Stimulated activated CD4-positive, alpha-beta T cell treated with anti-CD3 and anti-CD28 coated beads, Interleukin-15, amount 100 ng/mL, for 48 hours (primary cell): ENCODE data around the gene KCNQ1.

ENCODE experiments used
- DNase-seq, 2 donors: peaks; one replicate each; pipeline ENCODE4 v3.0.0-alpha.2; 2020; ENCODE audit warnings: low read depth in 2 of 2

KCNQ1 gene

DNA sequence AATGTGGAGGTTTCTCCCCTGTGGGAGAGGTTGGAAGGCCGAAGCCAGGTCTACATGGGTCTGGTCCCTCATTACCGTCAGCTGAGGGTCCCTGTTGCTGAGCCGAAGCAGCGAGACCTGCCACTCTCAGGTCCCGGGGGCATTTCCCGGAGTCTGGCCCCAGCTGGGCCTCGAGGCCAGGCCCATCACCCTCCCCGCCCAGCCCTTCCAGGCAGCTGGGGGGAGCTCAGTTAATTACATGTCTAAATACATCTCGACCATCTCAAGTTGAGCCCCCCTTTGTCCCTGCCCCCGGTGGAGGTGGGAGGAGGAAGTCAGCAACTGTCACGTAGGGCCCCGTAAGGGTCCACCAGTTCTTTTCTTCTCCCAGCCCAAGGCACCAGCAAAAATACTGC lies 437.2 kb downstream of the KCNQ1 start:
- DNase-seq, result no peak

DNA sequence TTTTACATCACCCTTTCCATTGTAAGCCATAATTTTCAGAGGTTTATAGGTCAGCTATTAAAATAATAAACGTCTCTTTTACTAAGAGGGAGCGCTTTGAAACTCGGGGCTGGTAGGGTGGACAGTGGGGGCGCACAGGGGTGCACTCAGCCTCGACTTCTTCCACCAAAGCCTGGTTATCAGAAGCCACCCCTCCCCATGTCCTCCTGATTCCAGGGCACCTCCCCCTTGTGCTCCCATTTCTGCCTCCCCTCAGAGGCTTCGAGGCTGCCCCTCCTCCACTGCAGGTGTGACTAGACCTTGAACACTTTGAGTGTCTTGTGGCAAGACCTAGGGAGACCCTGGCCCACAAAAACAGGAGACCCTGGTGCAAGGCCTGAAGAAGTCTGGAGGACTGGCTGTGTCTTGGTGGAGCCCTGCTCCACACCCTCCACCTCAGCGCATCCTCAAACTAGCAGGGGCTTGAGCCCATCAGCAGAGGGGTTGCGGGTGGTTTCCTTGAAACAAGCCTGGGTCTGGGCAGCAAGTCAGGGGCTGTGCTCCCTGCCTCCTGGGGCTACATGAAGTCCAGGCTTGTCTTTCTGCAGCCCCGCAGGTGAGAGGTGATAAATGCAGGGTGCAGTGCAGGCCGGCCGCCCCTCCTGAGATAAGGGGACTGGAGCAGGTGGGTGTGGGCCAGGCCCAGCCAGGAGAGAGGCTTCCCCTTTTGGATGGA lies 437.7 kb downstream of the KCNQ1 start:
- DNase-seq, result no peak

DNA sequence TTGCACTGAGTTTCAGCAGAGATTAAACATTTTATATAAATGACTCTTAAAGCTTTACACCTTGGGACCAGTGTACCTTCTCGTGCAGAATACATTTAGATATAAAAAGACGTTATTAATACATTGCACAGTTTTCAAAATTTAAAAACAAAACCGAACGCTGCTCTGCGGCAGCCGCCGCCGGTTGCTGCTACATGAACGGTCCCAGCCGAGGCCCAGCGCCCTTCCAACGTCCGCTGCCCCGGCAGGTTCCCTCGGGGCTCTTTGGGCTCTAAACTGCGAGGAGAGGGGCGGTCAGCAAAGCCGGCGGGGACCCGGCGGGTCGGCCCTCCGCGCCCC lies 438.8 kb downstream of the KCNQ1 start:
- no peak for DNase-seq

DNA sequence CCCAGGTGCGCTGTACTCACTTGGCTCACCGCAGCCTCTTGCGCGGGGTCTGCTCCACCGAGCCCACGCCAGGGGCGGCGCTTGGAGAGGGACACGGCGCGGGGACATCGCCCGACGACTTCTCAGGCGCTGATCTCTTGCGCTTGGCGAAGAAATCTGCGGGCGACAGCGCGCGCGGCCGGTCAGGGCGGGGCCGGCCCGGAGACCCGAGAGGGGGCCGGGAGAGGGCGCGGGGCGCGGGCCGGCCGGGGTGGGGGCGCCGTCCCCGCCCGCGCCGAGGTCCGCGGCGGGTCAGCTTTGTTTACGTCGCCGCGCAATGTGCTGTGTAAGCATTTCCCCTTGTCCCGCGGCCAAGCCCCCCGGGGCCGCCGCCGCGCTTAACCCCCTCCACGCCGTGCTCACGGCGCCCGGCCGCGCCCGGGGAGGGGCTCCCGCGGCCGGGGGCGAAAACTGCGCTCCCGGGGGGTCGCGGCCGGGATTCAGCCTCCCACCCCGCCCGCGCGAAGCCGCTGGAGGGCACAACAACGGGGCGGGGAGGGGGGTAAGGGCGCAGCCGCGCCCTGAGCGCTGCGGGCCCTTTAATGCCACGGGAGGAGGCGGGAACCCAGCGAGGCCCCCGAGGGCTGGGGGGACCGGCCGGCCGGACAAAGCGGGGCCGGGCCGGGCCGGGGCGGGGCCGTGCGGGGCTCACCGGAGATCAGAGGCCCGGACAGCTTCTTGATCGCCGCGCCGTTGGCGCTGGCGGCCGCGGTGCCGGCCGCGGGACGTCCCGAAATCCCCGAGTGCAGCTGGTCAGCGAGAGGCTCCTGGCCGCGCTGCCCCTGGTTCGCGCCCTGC lies 439.4 kb downstream of the KCNQ1 start:
- no peak for DNase-seq

DNA sequence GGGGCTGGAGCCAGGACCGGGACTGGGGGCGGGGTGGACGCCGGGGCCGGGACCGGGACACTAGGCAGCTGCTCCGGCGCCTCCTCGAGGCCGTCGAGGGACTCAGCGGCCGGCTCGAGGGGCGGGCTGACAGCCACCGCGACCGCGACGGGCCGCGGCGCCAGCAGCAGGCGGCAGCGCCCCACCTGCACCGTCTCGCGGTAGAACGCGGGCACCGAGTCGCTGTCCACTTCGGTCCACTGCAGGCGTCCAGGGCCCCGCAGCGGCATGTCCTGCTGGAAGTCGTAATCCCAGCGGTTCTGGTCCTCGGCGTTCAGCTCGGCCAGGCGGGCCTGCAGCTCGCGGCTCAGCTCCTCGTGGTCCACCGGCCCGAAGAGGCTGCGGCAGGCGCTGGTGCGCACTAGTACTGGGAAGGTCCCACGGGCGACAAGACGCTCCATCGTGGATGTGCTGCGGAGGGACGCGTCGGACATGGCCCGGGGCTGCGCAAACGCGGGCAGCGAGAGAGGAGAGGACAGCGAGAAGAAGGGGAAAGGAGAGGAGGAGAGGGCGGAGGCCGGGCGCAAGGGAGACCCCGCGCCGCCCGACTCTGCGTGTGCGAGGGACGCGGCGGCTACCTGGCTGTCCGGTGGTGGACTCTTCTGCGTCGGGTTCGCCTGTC lies 440.3 kb downstream of the KCNQ1 start:
- no peak for DNase-seq

DNA sequence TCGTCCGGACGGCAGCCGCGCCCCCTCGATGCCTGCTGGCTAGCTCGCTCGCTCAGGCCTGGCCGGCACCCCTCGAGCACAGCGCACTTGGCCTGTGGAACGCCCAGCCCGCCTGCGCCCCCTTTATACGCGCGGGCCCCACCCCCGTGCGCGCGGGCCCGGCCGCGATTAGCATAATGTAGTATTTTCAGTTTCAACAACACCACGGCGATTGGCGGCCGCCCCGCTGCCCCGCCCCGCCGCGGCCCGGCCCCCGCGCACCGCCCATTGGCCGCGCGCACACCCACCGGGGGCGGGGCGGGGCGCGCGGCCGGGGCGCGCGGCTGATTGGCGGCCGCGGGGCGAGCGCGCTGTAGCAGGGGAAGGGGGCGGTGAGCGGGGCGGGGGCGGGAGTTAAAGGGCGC lies 440.9 kb downstream of the KCNQ1 start, which contains the start of gene CDKN1C:
CDKN1C (minus strand) TSS at position 98 of the 404 bp plus-strand sequence. CDS start 319 bp downstream, outside the sequence.
- DNase-seq, result peak; percentile 43 to 68

DNA sequence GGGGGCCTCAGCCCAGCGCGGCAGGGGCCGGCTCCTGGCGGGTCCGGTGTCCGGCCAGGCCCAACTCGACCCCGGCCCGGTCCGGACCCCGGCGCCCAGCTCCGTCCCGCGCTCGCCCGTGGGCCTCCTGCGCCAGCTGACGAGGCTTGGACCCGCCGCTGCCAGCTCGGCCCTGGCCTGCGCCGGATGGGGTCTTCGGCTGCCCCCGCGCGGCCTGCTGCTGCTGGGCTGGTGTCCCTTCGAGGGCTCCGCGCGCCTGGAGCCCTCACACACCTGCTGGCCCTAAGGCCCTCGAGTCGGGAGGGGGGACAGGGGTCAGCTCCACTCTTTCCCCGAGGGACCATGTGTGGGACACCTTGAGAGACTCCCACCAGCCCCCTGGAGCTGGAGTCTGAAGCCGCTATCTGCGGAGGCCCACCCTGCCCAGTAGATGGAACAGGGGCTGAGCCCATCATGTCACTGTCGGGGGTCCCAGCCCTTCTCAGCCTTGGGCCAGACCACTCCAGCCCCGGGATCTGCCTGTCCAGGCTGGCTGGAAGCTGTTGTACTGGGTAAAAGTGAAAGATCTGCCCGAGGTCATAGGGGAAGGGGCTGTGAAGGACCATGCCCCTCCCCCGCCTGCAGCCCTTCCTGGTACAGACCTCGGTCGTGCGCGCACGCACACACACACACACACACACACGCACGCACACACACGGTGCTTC lies 441.5 kb downstream of the KCNQ1 start:
- no peak for DNase-seq

DNA sequence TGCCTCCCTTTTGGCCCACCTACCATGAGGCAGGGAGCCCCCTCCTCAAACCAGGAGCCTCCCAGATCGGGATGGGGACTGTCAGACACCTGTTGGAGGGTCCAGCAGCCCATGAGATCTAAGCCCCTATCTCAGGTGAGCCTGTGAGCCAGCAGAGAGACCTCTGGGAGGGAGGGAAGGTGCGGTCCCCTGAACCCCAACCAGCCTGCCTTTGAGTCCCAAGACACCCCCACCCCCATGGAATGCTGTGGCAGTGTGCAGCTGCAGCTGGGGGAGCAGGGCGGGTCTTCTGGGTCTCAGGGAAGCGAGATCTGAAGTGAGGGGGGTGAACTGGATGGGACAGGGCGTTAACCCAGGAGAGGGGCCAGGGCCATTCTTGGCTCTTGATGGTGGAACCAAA lies 442.1 kb downstream of the KCNQ1 start:
- DNase-seq, result no peak

DNA sequence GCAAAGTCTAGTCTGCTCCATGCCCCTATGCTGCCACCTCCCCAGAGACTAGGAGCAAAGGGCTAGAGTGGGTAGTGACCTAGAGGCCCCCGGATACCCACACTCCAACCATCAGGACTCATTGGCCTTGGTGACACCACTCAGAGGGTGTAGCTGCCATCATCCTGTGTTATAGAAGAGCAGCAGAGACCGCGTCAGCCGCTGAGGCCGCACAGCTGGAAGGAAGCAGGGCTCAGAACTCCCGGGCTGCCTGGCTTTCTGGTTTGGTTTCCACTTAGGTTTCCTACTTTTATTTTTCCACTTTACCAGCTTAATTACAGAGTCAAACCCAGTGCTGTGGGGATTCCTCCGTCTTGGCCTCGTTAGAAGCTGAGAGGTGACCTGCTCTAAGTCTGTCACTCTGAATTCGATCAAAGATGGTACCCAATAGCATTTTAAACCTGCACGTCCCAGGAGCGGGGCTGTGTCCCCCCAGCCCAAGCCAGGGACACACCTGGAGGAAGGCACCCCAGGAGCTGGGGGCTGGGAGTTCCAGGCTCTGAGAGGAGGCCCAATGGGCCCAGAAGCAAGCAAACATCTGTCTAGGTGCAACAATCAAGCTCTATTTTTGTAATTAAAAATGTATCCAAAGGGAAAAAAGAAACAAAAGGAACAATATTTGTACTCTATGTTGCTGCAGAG lies 442.8 kb downstream of the KCNQ1 start:
- DNase-seq, result no peak

DNA sequence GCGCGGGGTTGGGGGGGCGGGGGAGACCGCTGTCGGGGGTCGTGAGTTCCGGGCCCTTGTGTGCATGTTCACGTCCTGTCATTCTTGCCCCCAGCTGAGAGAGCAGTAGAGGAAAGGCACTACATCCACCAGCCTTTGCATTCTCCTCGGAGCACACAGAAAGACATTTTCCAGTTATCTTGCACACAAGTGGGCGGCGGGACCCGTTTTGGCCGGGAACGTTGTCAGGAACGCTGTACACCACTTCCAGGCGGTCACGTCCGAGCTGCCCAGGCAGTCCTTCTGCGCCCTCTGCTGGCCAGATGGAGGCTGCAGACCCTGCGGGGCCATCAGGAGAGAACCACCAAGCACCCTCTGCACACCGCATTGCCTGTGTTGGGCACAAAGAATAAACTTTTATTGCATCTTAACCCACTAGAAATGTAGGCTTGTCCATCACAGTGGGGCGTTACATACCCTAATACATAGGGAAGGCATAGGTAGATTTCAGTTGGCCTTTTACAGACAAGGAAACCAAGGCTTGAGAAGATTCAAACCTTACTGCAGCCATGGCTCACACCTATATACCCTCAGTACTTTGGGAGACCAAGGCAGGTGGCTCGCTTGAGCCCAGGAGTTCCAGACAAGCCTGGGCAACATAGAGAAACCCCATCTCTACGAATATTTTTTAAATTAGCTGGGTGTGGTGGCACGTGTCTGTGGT lies 443.6 kb downstream of the KCNQ1 start:
- peak; percentile 69 to 82 for DNase-seq

DNA sequence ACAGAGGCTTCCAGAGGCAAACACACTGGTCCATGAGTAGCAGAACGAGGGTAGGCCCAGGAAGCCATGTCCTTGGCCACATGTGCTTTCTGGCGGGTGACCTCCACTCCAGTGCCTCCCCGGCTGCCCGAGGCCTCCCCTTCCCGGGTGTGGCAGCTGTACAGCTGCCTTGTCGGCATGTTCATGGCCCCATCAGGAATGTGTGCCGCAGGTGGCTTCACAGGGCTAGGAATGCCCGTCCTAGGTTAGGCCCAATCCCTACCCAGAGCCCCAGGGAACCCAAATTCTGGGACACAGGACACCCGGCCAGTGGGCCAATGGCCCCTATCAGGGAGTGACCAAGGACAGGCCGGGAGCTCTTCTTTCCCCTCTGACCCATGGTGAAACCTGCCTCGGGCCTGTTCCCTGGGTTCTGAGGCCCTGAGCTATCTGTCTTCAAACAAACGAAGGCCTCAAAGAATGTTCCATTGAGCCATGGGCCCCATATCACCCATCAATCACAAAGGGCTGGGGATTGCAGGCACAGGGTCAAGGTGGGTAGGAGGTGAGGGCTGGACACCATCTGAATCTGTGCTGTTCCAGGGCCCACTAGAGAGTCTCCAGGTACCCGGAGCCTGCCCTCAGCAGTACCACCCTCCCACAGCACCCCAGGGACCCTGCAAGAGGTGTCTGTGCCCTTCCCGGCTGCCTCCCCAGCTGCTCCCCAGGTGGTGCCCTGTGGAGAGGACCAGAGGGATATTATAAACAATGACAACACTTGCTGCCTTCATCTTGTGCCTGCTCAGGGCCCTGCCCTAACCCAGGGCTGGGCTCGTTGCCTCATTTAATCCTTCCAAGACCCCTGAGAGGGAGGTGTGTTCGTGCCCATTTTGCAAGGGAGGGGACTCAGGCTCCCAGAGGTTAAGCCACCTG lies 444.8 kb downstream of the KCNQ1 start:
- no peak for DNase-seq

DNA sequence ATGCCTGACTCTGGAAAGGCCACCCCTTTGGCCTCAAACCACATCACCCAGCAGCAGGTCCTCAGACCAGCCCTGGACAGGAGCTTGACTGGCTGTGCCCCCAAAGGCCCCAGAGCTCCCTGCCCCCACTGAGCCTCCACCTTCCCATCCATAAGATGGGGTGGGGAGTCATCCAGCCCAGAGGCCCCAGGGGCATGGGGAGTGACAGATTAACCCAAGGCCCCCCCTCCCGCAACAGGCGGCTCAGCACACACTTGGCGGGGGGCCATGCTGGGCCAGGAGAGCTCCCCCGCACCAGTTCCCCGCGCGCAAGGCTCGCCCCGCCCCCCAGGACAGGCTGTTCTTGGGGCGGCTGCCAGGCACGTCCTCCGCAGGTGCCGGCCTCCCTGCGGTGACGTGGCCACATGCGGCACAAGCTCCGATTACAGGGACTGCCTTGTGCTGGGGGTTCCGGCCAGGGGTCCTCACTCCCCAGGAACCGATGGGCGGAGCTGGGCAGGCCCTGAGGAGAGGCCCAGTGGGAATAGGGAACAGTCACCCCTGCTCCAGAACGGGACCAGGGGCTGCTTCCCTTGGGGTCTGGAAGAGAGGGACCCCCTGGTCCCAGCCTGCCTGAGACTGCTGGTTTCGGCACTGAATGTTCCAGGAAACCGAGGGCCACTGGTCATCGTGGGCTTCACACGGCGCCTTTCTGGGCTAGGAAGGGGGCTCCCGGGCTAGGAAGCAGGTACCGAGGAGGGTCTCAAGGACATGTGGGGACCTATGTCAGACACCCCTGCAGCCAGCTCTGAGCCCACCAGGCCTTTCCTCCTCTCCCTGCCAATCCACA lies 445.9 kb downstream of the KCNQ1 start:
- DNase-seq, result no peak

DNA sequence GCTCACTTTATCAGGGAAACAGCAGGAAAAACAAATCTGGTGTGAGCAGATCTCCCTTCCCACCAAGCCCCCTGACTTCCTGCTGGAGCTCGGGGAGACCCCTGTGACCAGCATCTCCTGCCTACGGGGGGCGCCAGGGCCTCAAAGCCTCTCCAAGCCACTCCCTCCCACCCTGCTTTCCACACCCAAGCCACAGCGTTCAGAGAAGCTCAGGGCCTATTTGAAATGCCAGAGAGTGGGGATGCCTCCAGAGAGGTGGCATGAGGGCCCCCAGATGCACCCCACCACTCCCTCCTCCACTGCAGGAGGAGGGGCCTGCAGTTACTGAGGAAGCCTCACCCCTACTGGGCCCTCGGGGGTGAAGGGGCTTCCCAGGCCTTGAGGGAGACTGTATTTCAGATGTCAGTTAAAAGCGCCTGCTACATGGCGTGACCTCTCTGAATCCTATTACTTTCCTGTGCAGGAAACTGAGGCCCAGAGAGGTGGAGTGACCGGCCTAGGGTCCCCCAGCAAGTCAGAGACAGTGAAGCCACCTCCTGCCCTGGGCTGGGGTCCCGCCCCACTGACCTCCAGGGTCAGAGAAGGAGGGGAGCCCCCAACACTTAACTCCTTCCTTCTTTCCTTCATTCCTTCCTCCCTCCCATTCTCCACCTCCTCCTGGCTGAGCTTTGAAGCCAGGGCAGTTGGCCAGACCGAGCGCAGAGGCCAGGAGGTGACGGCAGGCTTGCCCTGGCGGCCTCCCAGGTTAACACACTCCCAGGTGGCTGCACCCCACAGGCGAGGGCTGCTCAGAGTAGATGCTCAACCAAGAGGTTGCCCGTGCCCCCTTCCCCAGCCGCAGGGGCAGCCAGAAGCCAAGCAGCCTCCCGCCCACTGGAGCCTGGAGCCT lies 446.8 kb downstream of the KCNQ1 start:
- no peak for DNase-seq

DNA sequence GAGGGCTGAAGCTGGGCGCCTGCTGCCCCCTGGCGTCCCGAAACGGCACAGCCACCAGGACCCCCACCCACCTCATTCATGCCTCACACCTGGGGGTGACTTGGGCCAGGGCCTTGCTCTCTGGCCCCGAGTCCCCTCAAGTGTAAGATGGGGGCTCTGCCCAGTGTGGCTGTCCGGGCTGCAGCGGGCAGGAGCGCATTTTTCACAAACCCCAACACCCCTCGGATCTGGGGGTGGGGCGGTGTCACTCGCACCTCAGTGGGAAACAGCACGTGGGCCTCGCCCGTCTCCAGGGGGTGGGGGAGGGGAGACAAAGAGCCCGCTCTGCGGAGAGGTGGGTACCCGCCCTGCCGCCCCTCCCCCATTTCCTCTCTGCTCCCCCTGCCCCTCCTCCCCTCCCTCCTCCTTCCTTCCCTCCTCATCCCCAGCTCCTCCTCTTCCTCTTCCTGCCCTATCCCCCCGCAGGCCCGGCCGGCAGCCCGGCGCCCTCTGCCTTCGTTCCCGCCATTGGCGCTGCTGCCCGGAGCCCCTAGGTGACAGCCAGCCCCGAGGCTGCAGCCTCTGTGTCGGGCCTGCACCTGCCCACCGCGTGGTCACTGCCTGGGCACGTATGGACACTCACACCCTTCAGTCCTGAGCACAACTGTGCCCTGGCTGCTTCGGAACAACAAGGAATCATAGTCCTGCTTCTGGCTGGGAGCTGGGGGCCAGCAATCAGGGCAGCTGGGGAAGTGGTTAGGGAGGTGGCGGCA lies 447.6 kb downstream of the KCNQ1 start:
- DNase-seq, result peak; percentile 49 to 67

DNA sequence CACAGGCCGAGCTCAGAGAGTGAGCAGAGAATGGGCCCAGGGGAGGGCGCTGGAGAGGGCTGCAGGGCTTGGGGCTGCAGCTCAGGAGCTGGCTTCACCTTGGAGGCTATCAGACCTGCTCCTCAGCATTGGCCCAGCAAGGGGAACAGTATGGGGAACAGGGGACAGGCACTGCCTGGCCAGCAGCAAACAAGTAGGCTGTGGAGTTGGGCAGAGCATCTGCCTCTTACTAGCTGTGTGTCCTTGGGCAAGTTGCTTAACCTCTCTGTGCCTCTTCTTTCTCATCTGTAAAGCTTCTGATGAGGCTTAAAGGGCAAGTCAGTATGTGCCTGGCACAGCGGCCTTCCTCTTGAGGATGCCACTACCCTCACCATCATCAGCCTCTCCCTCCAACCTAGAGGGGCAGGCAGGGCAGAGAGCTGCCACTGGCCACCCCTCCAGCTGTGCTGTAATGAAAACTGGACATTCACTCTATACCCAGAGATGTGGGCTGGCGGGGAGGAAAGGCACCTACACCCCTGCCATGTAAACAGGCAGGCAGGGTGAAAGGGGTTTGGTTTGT lies 448.2 kb downstream of the KCNQ1 start:
- peak in 1 of 2 donors; percentile 41 for DNase-seq

DNA sequence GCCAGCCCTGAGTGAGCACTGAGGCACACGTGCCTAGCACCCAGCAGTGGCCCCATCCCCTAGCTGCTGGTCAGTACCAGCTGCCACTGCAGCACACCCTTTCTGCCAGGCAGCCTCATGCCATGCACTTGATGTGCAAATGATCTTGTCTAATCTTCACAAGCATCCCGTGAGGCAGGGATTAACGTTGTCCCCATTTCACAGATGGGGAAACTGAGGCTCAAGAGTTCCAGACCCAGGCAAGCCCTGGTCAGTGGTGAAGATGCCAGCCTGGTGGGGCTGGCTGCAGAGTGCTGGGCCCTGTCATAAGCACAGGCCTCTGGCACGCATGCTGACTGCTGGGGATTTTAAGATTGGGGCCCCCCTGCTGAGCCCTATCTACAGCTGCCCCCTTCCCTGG lies 449.1 kb downstream of the KCNQ1 start:
- DNase-seq, result no peak

DNA sequence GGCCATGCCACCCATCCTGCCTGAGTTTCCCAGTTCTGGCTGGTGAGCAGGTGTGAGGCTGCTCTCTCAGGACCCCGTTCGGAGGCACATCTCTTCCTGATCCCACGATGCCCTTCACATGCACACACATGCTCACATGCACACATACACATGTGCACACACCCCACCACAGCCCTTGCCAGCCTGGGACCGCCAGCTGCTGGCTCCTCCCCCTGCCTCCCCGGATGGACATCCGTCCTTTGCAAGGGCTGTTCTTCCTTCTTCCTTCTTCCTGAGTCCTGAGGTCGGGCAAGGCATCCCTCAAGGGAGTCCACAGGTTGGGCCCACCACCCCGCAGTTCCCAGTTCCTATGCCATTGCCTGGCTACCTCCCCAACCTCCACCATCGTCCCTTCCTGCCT lies 451.2 kb downstream of the KCNQ1 start:
- no peak for DNase-seq
